Cardiac muscle cell (in vitro differentiated cells and primary cell): Measurements from ENCODE around the gene ARHGEF3. TPM values are rescaled to one million over a fixed set of nuclear protein-coding genes. Genes with fewer than 3 reads are reported as not detected.

Source experiments
- DNase-seq, 2 donors: peaks; one replicate each; pipeline versions ENCODE4 v3.0.0 to v3.0.0-alpha.2; 2010 to 2017; ENCODE audit warnings: low read depth in 1 of 2, low spot score in 1 of 2
- H3K27ac ChIP-seq: fragments of 200-600 bp; sonication (generic); 2 replicates; pipeline ENCODE4 v1.5.1; 2016
- H3K27me3 ChIP-seq: fragments of 200-600 bp; sonication (generic); 2 replicates; pipeline ENCODE4 v1.6.0; 2016; ENCODE audit warnings: control low read depth
- H3K36me3 ChIP-seq: fragments of 200-600 bp; sonication (generic); 2 replicates; pipeline ENCODE4 v1.5.1; 2016; ENCODE audit warnings: control low read depth
- H3K4me1 ChIP-seq: fragments of 200-600 bp; sonication (generic); 2 replicates; pipeline ENCODE4 v1.8.1; 2017; ENCODE audit warnings: low read depth, mild to moderate bottlenecking, mixed run types
- H3K4me3 ChIP-seq: fragments of 200-600 bp; sonication (generic); 2 replicates; pipeline ENCODE4 v1.5.1; 2016; ENCODE audit warnings: mild to moderate bottlenecking
- H3K9me3 ChIP-seq: fragments of 200-600 bp; sonication (generic); 2 replicates; pipeline ENCODE4 v1.5.1; 2017; ENCODE audit warnings: low read depth, mild to moderate bottlenecking, control low read depth
- CTCF ChIP-seq: IDR thresholded peaks from 2 replicates; pipeline ENCODE4 v1.5.1; 2012; ENCODE audit warnings: low read depth, mild to moderate bottlenecking, low read length
- polyA plus RNA-seq: library from polyadenylated mRNA; unstranded; fragments of >200 nt; fragmentation: Nextera tagmentation; extraction: Ambion mirVana; gene quantifications from 2 replicates; pipeline ENCODE4 v1.2.1, GENCODE V29; 2016
- total RNA-seq: library from RNA; depleted of rRNA; stranded (reverse); fragments of >200 nt; gene quantifications from 2 replicates; pipeline ENCODE4 v1.2.3, GENCODE V29; 2016

The ARHGEF3 gene
- total and polyA plus RNA-seq, 2 experiments from 2014 or later, result 9.3 to 12.8 TPM

GRCh38 chr3:56790016-56790821, 11.5 kb downstream of the ARHGEF3 start:
- no peak overlapping the region for H3K27ac ChIP-seq
- no peak overlapping the region for H3K4me3 ChIP-seq
- H3K36me3 ChIP-seq, result no peaks in the 10 kb centered on the region
- H3K9me3 ChIP-seq, result no peaks in the 10 kb centered on the region
- no peak for DNase-seq
- H3K27me3 ChIP-seq, result no peaks in the 10 kb centered on the region
- TF ChIP-seq CTCF, result no peak
- H3K4me1 ChIP-seq, result peaks cover 12% of the 10 kb centered on the region

GRCh38 chr3:56789076-56789475, 12.7 kb downstream of the ARHGEF3 start:
- H3K27me3 ChIP-seq, result no peaks in the 10 kb centered on the region
- no peak for TF ChIP-seq CTCF
- peaks cover 12% of the 10 kb centered on the region for H3K4me1 ChIP-seq
- no peak overlapping the region for H3K4me3 ChIP-seq
- H3K27ac ChIP-seq, result no peak overlapping the region
- DNase-seq, result no peak
- H3K36me3 ChIP-seq, result no peaks in the 10 kb centered on the region
- H3K9me3 ChIP-seq, result no peaks in the 10 kb centered on the region

GRCh38 chr3:56788521-56788920, 13.2 kb downstream of the ARHGEF3 start:
- DNase-seq, result no peak
- H3K27ac ChIP-seq, result no peak overlapping the region
- H3K4me3 ChIP-seq, result no peak overlapping the region
- H3K9me3 ChIP-seq, result no peaks in the 10 kb centered on the region
- no peaks in the 10 kb centered on the region for H3K27me3 ChIP-seq
- peaks cover 12% of the 10 kb centered on the region for H3K4me1 ChIP-seq
- no peak for TF ChIP-seq CTCF
- H3K36me3 ChIP-seq, result no peaks in the 10 kb centered on the region

GRCh38 chr3:56787784-56788256, 13.9 kb downstream of the ARHGEF3 start:
- Histone ChIP-seq H3K9me3 (no peaks in the 10 kb centered on the region), H3K4me3 (no peak overlapping the region), H3K27me3 (no peaks in the 10 kb centered on the region), H3K36me3 (no peaks in the 10 kb centered on the region), H3K27ac (no peak overlapping the region), H3K4me1 (peaks cover 12% of the 10 kb centered on the region)
- TF ChIP-seq CTCF, result no peak
- no peak for DNase-seq

- Histone ChIP-seq H3K4me1 (peaks cover 12% of the 10 kb centered on the region), H3K36me3 (no peaks in the 10 kb centered on the region), H3K27me3 (no peaks in the 10 kb centered on the region), H3K9me3 (no peaks in the 10 kb centered on the region), H3K27ac (no peak overlapping the region), H3K4me3 (no peak overlapping the region)
- DNase-seq, result no peak
- TF ChIP-seq CTCF, result no peak
Measured at GRCh38 chr3:56787258-56787775, 14.4 kb downstream of the ARHGEF3 start.
